WTC11 (cell line): ENCODE results near the gene FOXP1. TPM values are rescaled to one million over a fixed set of nuclear protein-coding genes. Genes with fewer than 3 reads are reported as not detected.
A peak's percentile ranks its signal among the peaks of the same experiment; 100 is the strongest.

Experiments
- ATAC-seq: fragments of 200-7000 bp; cut with Tn5 transposase; 2 replicates; pipeline ENCODE4 v1.10.0; 2021; ENCODE audit warnings: mild to moderate bottlenecking, moderate library complexity
- CTCF ChIA-PET: fragments of 300-600 bp; sonication (Branson Sonifier 250); formaldehyde crosslinking; loops from one replicate; lab custom pipeline; 2021; ENCODE audit warnings: antibody characterized with exemption; lab: Charles Lee
- POLR2A ChIA-PET: fragments of 350-600 bp; sonication (Branson Sonifier 250); formaldehyde crosslinking; loops from one replicate; lab custom pipeline; 2021; ENCODE audit warnings: antibody characterized with exemption; lab: Charles Lee
- DNase-seq: peaks from one replicate; pipeline ENCODE4 v3.0.0; 2021; ENCODE audit warnings: low spot score
- H3K27ac Mint-ChIP-seq: 2 replicates; pipeline ENCODE4 v1.8.0; 2021; ENCODE audit warnings: mixed read lengths
- H3K27me3 Mint-ChIP-seq: 2 replicates; pipeline ENCODE4 v1.8.0; 2021; ENCODE audit warnings: low read depth, mild to moderate bottlenecking, moderate library complexity, mixed read lengths
- H3K36me3 Mint-ChIP-seq: 2 replicates; pipeline ENCODE4 v1.8.0; 2021; ENCODE audit warnings: mixed read lengths
- H3K4me1 Mint-ChIP-seq: 2 replicates; pipeline ENCODE4 v1.8.0; 2022; ENCODE audit warnings: mixed read lengths
- H3K4me3 Mint-ChIP-seq: 2 replicates; pipeline ENCODE4 v1.8.0; 2021; ENCODE audit warnings: mild to moderate bottlenecking, moderate library complexity, mixed read lengths
- H3K9me3 Mint-ChIP-seq: 2 replicates; pipeline ENCODE4 v1.8.0; 2021; ENCODE audit warnings: mixed read lengths
- CBFB ChIP-seq: sonication (generic); formaldehyde crosslinking; IDR thresholded peaks from 2 replicates; pipeline ENCODE4 v1.8.1; 2022; ENCODE audit warnings: mild to moderate bottlenecking, low read depth, missing genetic modification reagents
- CREM ChIP-seq: sonication (generic); formaldehyde crosslinking; IDR thresholded peaks from 2 replicates; pipeline ENCODE4 v1.8.1; 2022; ENCODE audit warnings: mild to moderate bottlenecking, missing genetic modification reagents, moderate library complexity
- GABPB1 ChIP-seq: sonication (generic); formaldehyde crosslinking; IDR thresholded peaks from 2 replicates; pipeline ENCODE4 v1.8.1; 2023; ENCODE audit warnings: mild to moderate bottlenecking, missing genetic modification reagents
- IRF2 ChIP-seq: sonication (generic); formaldehyde crosslinking; IDR thresholded peaks from 2 replicates; pipeline ENCODE4 v1.8.0; 2022; ENCODE audit warnings: low read depth, missing genetic modification reagents, borderline replicate concordance
- KAT7 ChIP-seq: sonication (generic); formaldehyde crosslinking; IDR thresholded peaks from 2 replicates; pipeline ENCODE4 v1.8.1; 2023; ENCODE audit warnings: missing genetic modification reagents, mild to moderate bottlenecking, borderline replicate concordance
- NR3C1 ChIP-seq: sonication (generic); formaldehyde crosslinking; conservative IDR thresholded peaks from 2 replicates; pipeline ENCODE4 v1.8.1; 2023; ENCODE audit warnings: low read depth, mild to moderate bottlenecking, missing genetic modification reagents
- OVOL2 ChIP-seq: fragments of 250-450 bp; sonication (Bioruptor Pico); IDR thresholded peaks from 2 replicates; pipeline ENCODE4 v1.9.0; 2021; ENCODE audit warnings: mild to moderate bottlenecking, borderline replicate concordance
- RELA ChIP-seq: sonication (generic); formaldehyde crosslinking; IDR thresholded peaks from 2 replicates; pipeline ENCODE4 v1.8.1; 2022; ENCODE audit warnings: missing genetic modification reagents, mild to moderate bottlenecking, borderline replicate concordance
- ZBTB21 ChIP-seq: sonication (generic); formaldehyde crosslinking; IDR thresholded peaks from 2 replicates; pipeline ENCODE4 v1.8.1; 2023; ENCODE audit warnings: mild to moderate bottlenecking, missing genetic modification reagents, borderline replicate concordance
- ZNF219 ChIP-seq: sonication (generic); formaldehyde crosslinking; IDR thresholded peaks from 2 replicates; pipeline ENCODE4 v1.8.0; 2023; ENCODE audit warnings: missing genetic modification reagents, mild to moderate bottlenecking, borderline replicate concordance
- total RNA-seq: library from RNA; stranded (reverse); gene quantifications from 3 replicates; pipeline ENCODE4 v1.2.3, GENCODE V29; 2021
- TF ChIP-seq, protein P1 (sequence below): sonication (generic); formaldehyde crosslinking; IDR thresholded peaks from 2 replicates; pipeline ENCODE4 v1.8.0; 2022; ENCODE audit warnings: mild to moderate bottlenecking, missing genetic modification reagents
- TF ChIP-seq, protein P2 (sequence below): fragments of 200-600 bp; IDR thresholded peaks from 2 replicates; pipeline ENCODE4 v1.8.0; 2022; ENCODE audit warnings: antibody characterized with exemption
- TF ChIP-seq, protein P3 (sequence below): sonication (generic); formaldehyde crosslinking; IDR thresholded peaks from 2 replicates; pipeline ENCODE4 v1.8.1; 2022; ENCODE audit warnings: mild to moderate bottlenecking, moderate library complexity, missing genetic modification reagents
- TF ChIP-seq, protein P4 (sequence below): sonication (generic); formaldehyde crosslinking; IDR thresholded peaks from 2 replicates; pipeline ENCODE4 v1.8.1; 2023; ENCODE audit warnings: mild to moderate bottlenecking, moderate library complexity, missing genetic modification reagents
- TF ChIP-seq, protein P5 (sequence below): sonication (generic); formaldehyde crosslinking; IDR thresholded peaks from 2 replicates; pipeline ENCODE4 v1.8.1; 2023; ENCODE audit warnings: mild to moderate bottlenecking, missing genetic modification reagents

The FOXP1 gene
- total RNA-seq, 1 experiment from 2014 or later = 25.8 TPM

DNA sequence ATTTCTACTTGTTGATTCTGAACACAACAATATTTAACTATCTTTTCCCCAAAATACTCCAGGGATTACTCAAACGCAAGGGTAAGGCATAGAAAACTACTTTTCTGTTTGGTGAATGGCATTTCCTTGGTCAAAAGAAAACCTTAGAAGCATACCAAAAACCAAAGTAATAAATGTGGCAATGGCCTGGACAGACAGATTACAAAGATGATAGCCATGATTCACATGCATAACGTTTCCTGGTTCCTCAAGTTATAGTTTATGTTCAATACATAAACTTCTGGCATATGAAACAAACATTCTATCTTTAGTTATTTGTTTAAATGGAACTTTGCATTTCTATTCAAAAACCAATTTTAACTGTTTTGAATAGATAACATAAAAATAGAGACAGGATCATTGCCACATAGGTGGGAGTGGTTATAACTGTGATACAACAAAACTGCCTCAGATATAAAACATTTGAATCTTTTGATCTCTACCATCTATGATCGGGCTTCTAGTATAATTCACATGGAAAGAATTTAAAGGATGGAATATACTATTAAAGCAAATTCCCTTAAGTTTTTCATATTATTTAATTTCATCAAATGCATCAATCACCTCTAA, 32.1 kb downstream of the FOXP1 start:
- Mint-ChIP-seq H3K9me3 (no peaks in the 10 kb centered on the region), H3K27me3 (no peaks in the 10 kb centered on the region)
- no peak for DNase-seq

DNA sequence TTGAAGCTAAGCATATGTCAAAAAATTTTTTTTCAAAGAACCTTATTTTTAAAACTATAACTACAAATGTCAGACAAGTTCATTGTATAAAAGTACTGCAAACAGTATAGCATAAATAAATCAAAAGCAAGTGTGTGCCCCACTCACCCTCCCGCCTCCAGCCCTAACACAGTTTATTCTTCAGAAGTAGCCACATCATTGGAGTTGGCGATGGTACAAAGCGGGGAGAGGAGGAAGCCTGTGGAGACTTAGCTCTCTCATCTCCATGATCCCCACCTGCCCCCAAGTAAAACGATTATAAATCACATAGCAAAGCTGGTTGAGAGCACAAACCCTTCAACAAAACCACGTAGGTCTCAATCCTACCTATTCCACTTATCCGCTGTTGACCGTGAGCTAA, 33.6 kb downstream of the FOXP1 start:
- no peaks in the 10 kb centered on the region for H3K36me3 Mint-ChIP-seq
- ATAC-seq = no peak
- POLR2A ChIA-PET = interaction anchor here (0.6 kb wide), 1 partner anchor 84 kb away, joined by 8 read pairs; no protein-coding TSS in a partner anchor
- H3K4me1 Mint-ChIP-seq = peaks cover 5% of the 10 kb centered on the region; the same call in 1 of the 2 replicates
- no peak overlapping the region for H3K27ac Mint-ChIP-seq
- TF ChIP-seq, protein P1, sequence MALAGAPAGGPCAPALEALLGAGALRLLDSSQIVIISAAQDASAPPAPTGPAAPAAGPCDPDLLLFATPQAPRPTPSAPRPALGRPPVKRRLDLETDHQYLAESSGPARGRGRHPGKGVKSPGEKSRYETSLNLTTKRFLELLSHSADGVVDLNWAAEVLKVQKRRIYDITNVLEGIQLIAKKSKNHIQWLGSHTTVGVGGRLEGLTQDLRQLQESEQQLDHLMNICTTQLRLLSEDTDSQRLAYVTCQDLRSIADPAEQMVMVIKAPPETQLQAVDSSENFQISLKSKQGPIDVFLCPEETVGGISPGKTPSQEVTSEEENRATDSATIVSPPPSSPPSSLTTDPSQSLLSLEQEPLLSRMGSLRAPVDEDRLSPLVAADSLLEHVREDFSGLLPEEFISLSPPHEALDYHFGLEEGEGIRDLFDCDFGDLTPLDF (CRISPR knock-in tag) = no peak
- TF ChIP-seq, all 79 proteins: peak for 0
- H3K9me3 Mint-ChIP-seq = no peaks in the 10 kb centered on the region
- H3K4me3 Mint-ChIP-seq = no peak overlapping the region
- CTCF ChIA-PET = interaction anchor here (0.7 kb wide), 1 partner anchor 132 kb away, joined by 3 read pairs; no protein-coding TSS in a partner anchor
- no peaks in the 10 kb centered on the region for H3K27me3 Mint-ChIP-seq
- no peak for DNase-seq

More for the DNA sequence above, 32.1 kb downstream of the FOXP1 start:
- Mint-ChIP-seq H3K4me3 (no peak overlapping the region), H3K27ac (no peak overlapping the region), H3K4me1 (no peaks in the 10 kb centered on the region), H3K36me3 (no peaks in the 10 kb centered on the region)
- ChIA-PET POLR2A (no interaction called here), CTCF (no interaction called here)
- TF ChIP-seq KAT7 (CRISPR knock-in tag) (no peak), ZBTB21 (CRISPR knock-in tag) (no peak), ZNF219 (CRISPR knock-in tag) (no peak), OVOL2 (no peak), CBFB (CRISPR knock-in tag) (no peak)
- TF ChIP-seq, protein P2, sequence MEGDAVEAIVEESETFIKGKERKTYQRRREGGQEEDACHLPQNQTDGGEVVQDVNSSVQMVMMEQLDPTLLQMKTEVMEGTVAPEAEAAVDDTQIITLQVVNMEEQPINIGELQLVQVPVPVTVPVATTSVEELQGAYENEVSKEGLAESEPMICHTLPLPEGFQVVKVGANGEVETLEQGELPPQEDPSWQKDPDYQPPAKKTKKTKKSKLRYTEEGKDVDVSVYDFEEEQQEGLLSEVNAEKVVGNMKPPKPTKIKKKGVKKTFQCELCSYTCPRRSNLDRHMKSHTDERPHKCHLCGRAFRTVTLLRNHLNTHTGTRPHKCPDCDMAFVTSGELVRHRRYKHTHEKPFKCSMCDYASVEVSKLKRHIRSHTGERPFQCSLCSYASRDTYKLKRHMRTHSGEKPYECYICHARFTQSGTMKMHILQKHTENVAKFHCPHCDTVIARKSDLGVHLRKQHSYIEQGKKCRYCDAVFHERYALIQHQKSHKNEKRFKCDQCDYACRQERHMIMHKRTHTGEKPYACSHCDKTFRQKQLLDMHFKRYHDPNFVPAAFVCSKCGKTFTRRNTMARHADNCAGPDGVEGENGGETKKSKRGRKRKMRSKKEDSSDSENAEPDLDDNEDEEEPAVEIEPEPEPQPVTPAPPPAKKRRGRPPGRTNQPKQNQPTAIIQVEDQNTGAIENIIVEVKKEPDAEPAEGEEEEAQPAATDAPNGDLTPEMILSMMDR = no peak
- TF ChIP-seq, protein P3, sequence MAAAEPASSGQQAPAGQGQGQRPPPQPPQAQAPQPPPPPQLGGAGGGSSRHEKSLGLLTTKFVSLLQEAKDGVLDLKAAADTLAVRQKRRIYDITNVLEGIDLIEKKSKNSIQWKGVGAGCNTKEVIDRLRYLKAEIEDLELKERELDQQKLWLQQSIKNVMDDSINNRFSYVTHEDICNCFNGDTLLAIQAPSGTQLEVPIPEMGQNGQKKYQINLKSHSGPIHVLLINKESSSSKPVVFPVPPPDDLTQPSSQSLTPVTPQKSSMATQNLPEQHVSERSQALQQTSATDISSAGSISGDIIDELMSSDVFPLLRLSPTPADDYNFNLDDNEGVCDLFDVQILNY (CRISPR knock-in tag) = no peak
- TF ChIP-seq, protein P4, sequence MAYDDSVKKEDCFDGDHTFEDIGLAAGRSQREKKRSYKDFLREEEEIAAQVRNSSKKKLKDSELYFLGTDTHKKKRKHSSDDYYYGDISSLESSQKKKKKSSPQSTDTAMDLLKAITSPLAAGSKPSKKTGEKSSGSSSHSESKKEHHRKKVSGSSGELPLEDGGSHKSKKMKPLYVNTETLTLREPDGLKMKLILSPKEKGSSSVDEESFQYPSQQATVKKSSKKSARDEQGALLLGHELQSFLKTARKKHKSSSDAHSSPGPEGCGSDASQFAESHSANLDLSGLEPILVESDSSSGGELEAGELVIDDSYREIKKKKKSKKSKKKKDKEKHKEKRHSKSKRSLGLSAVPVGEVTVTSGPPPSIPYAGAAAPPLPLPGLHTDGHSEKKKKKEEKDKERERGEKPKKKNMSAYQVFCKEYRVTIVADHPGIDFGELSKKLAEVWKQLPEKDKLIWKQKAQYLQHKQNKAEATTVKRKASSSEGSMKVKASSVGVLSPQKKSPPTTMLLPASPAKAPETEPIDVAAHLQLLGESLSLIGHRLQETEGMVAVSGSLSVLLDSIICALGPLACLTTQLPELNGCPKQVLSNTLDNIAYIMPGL (CRISPR knock-in tag) = no peak
- ATAC-seq = no peak

DNA sequence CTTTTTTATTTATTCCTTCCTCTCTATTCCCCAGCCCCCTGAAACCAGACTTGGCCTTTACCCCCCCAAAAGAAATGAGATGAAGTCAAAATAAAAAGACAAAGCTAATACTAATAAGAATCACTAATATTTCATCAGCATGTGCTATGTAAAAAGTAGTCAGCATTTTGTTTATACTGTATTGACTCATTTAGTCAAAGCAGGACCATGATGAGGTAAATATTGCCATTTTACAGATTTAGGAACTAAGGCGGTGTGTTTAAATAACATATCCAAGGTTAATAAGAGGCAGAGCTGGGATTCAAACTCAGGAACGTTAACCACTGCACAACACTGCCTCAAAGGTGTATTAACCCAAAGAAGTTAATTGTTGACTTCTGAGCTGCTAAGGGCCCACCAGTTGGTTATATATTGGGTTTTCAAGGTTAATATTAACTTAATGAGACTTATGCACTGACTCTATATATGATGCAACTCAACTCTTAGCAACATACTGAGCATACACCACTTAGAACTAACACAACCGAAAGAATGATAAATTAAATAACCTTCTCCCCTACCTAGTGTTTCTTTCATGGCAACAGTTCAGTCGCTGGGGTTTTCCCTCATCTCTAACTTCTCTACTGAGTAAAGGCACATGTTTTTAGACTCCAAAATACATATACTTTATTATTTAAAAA, 34.7 kb downstream of the FOXP1 start:
- DNase-seq = no peak
- POLR2A ChIA-PET = no interaction called here
- Mint-ChIP-seq H3K4me1 (peaks cover 5% of the 10 kb centered on the region; the same call in 1 of the 2 replicates), H3K36me3 (no peaks in the 10 kb centered on the region), H3K27ac (no peak overlapping the region)
- TF ChIP-seq NR3C1 (CRISPR knock-in tag) (no peak), GABPB1 (0 out of 2 replicates have a peak, but pooled peaks have one; percentile 36), CREM (no peak), RELA (CRISPR knock-in tag) (no peak), IRF2 (no peak)
- TF ChIP-seq, protein P5, sequence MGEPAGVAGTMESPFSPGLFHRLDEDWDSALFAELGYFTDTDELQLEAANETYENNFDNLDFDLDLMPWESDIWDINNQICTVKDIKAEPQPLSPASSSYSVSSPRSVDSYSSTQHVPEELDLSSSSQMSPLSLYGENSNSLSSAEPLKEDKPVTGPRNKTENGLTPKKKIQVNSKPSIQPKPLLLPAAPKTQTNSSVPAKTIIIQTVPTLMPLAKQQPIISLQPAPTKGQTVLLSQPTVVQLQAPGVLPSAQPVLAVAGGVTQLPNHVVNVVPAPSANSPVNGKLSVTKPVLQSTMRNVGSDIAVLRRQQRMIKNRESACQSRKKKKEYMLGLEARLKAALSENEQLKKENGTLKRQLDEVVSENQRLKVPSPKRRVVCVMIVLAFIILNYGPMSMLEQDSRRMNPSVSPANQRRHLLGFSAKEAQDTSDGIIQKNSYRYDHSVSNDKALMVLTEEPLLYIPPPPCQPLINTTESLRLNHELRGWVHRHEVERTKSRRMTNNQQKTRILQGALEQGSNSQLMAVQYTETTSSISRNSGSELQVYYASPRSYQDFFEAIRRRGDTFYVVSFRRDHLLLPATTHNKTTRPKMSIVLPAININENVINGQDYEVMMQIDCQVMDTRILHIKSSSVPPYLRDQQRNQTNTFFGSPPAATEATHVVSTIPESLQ (CRISPR knock-in tag) = no peak
- TF ChIP-seq, all 79 proteins: peak for 1
- no peak overlapping the region for H3K4me3 Mint-ChIP-seq
- H3K9me3 Mint-ChIP-seq = no peaks in the 10 kb centered on the region
- ATAC-seq = no peak
- CTCF ChIA-PET = interaction anchor here (0.6 kb wide), 1 partner anchor 326 kb away, joined by 3 read pairs; no protein-coding TSS in a partner anchor
- H3K27me3 Mint-ChIP-seq = no peaks in the 10 kb centered on the region
